ENCODE results near the gene SMIM43. TPM values are rescaled to one million over a fixed set of nuclear protein-coding genes. Genes with fewer than 3 reads are reported as not detected.

Gene SMIM43
- polyA plus RNA-seq (2013, experiment 1 of 2), result not detected
- not detected for polyA plus RNA-seq (2013, experiment 2 of 2)

GRCh38 chr4:121764702-121765367 is at the start of gene SMIM43:
Gene SMIM43 (minus strand): TSS chr4:121765164. CDS start chr4:121765105, 59 bp downstream.
- Histone ChIP-seq H3K36me3 (ENCODE audit: control insufficient read depth, insufficient read depth, low read length) (no peaks in the 10 kb centered on the region), H3K9me3 (ENCODE audit: control insufficient read depth, low read length) (no peaks in the 10 kb centered on the region), H3K4me1 (ENCODE audit: control insufficient read depth, insufficient read depth, low read length, poor library complexity, severe bottlenecking) (no peaks in the 10 kb centered on the region), H3K4me3 (ENCODE audit: extremely low read depth, insufficient read depth, low read length, poor library complexity, severe bottlenecking) (peak within 1 kb of the TSS; percentile 45), H3K27ac (ENCODE audit: low read depth, low read length, severe bottlenecking) (no peak within 1 kb of the TSS)
- WGBS, 2 experiments (ENCODE audit: insufficient coverage in 2 of 2), result 0% methylated on average over 59 to 61 of the region's 75 CpGs

GRCh38 chr4:121814756-121815155 is 49.8 kb upstream of the SMIM43 start:
- no peak overlapping the region for H3K4me3 ChIP-seq (ENCODE audit: extremely low read depth, insufficient read depth, low read length, poor library complexity, severe bottlenecking)
- no peaks in the 10 kb centered on the region for H3K9me3 ChIP-seq (ENCODE audit: control insufficient read depth, low read length)
- H3K36me3 ChIP-seq (ENCODE audit: control insufficient read depth, insufficient read depth, low read length), result peaks cover 78% of the 10 kb centered on the region
- 100% methylated on average over 1 of the region's 2 CpGs; no CpG with 5 or more reads in 1 of the 2 experiments for WGBS, 2 experiments (ENCODE audit: insufficient coverage in 2 of 2)
- no peaks in the 10 kb centered on the region for H3K4me1 ChIP-seq (ENCODE audit: control insufficient read depth, insufficient read depth, low read length, poor library complexity, severe bottlenecking)
- no peak overlapping the region for H3K27ac ChIP-seq (ENCODE audit: low read depth, low read length, severe bottlenecking)

DNA sequence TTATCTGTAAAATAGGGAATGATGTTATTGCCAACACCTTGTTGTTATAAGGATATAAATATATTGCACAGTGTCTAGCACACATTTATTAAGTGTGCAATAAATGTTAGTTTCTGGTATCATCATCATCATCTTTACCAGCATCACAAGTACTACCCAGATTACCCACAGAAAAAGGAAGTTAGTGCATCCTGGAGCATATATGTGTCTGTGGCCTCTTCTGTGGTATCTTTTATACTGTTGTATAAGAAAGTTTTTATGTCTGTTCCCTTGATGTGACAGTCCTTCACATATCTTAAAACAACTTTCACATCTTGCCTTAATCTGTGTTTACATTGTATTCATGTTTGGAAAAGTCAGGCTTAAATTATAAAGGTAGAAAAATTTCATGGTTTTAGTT is 46.2 kb upstream of the SMIM43 start:
- Histone ChIP-seq H3K9me3 (ENCODE audit: control insufficient read depth, low read length) (no peaks in the 10 kb centered on the region), H3K27ac (ENCODE audit: low read depth, low read length, severe bottlenecking) (no peak overlapping the region), H3K36me3 (ENCODE audit: control insufficient read depth, insufficient read depth, low read length) (peaks cover 84% of the 10 kb centered on the region), H3K4me1 (ENCODE audit: control insufficient read depth, insufficient read depth, low read length, poor library complexity, severe bottlenecking) (no peaks in the 10 kb centered on the region), H3K4me3 (ENCODE audit: extremely low read depth, insufficient read depth, low read length, poor library complexity, severe bottlenecking) (no peak overlapping the region)

DNA sequence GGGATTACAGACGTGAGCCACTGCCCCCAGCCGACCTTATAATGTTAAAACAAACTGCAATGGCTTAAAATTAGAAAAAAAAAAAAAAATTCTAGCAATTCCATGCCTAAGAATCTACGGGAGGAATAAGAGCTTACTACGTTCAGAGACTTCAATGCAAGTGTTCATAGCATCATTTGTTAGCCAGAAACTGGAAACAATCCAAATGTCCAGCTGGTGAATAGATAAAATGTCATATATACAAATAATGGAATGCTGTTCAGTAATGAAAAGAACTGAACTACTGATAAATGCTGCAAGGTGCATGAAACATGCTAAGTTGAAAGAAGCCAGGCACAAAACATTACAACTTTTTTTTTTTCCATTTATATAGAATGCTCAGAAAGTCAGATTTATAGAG is 41.4 kb upstream of the SMIM43 start:
- Histone ChIP-seq H3K4me1 (ENCODE audit: control insufficient read depth, insufficient read depth, low read length, poor library complexity, severe bottlenecking) (no peaks in the 10 kb centered on the region), H3K27ac (ENCODE audit: low read depth, low read length, severe bottlenecking) (no peak overlapping the region), H3K36me3 (ENCODE audit: control insufficient read depth, insufficient read depth, low read length) (peaks cover 82% of the 10 kb centered on the region), H3K4me3 (ENCODE audit: extremely low read depth, insufficient read depth, low read length, poor library complexity, severe bottlenecking) (no peak overlapping the region), H3K9me3 (ENCODE audit: control insufficient read depth, low read length) (no peaks in the 10 kb centered on the region)
- WGBS, 2 experiments (ENCODE audit: insufficient coverage in 2 of 2), result 96% methylated on average over 4 of the region's 4 CpGs; no CpG with 5 or more reads in 1 of the 2 experiments

DNA sequence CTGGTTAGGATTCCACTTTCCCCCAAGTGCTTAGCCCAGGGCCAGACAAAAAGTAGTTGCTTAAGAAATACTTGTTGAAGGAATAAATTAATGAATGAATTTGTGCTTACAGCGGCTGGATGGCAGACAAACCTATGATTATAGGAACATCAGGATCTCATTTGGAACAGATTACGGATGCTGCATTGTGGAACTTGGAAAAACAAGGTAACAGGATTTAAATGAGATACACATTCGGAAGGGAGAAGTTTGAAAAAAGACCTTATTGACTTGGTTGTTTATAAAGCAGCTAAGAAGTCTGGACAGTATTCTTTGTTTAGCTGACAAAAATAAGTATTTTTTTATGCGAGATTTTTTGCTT is 36.7 kb upstream of the SMIM43 start:
- Histone ChIP-seq H3K9me3 (ENCODE audit: control insufficient read depth, low read length) (no peaks in the 10 kb centered on the region), H3K4me1 (ENCODE audit: control insufficient read depth, insufficient read depth, low read length, poor library complexity, severe bottlenecking) (no peaks in the 10 kb centered on the region), H3K4me3 (ENCODE audit: extremely low read depth, insufficient read depth, low read length, poor library complexity, severe bottlenecking) (peak overlapping the region; percentile 71), H3K36me3 (ENCODE audit: control insufficient read depth, insufficient read depth, low read length) (peaks cover 40% of the 10 kb centered on the region), H3K27ac (ENCODE audit: low read depth, low read length, severe bottlenecking) (no peak overlapping the region)
- WGBS, 2 experiments (ENCODE audit: insufficient coverage in 2 of 2), result 8 to 15% methylated on average over 3 of the region's 4 CpGs

GRCh38 chr4:121800961-121801714 is 36.2 kb upstream of the SMIM43 start, which contains the start of gene EXOSC9:
Gene EXOSC9 (plus strand): TSS chr4:121801323. CDS start chr4:121801425, 102 bp downstream.
- 2% methylated on average over 41 to 44 of the region's 48 CpGs for WGBS, 2 experiments (ENCODE audit: insufficient coverage in 2 of 2)
- Histone ChIP-seq H3K4me1 (ENCODE audit: control insufficient read depth, insufficient read depth, low read length, poor library complexity, severe bottlenecking) (no peaks in the 10 kb centered on the region), H3K9me3 (ENCODE audit: control insufficient read depth, low read length) (no peaks in the 10 kb centered on the region), H3K4me3 (ENCODE audit: extremely low read depth, insufficient read depth, low read length, poor library complexity, severe bottlenecking) (peak within 1 kb of the TSS; percentile 71), H3K27ac (ENCODE audit: low read depth, low read length, severe bottlenecking) (peak within 1 kb of the TSS; percentile 81), H3K36me3 (ENCODE audit: control insufficient read depth, insufficient read depth, low read length) (peaks cover 35% of the 10 kb centered on the region)

DNA sequence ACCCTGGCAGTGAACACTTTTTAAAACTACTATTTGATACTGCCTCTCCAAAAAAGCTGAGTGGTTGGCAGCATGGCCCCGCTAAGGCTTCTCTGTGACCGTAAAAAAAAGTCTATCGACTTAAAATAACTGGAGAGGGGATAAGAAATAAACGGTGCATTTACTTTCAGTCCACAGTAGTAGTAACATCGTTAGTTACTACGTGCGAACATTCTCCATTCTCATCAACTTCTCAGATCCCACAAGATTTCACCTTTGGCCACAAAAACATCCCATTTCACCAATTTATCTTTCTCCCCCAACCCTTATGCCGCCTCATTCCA is 35.6 kb upstream of the SMIM43 start:
- Histone ChIP-seq H3K27ac (ENCODE audit: low read depth, low read length, severe bottlenecking) (peak overlapping the region; percentile 81), H3K36me3 (ENCODE audit: control insufficient read depth, insufficient read depth, low read length) (peaks cover 29% of the 10 kb centered on the region), H3K4me3 (ENCODE audit: extremely low read depth, insufficient read depth, low read length, poor library complexity, severe bottlenecking) (peak overlapping the region; percentile 71), H3K9me3 (ENCODE audit: control insufficient read depth, low read length) (no peaks in the 10 kb centered on the region), H3K4me1 (ENCODE audit: control insufficient read depth, insufficient read depth, low read length, poor library complexity, severe bottlenecking) (no peaks in the 10 kb centered on the region)
- WGBS, 2 experiments (ENCODE audit: insufficient coverage in 2 of 2), result 65 to 76% methylated on average over 4 to 8 of the region's 8 CpGs

GRCh38 chr4:121799867-121800501 is 35.0 kb upstream of the SMIM43 start:
- peaks cover 23% of the 10 kb centered on the region for H3K36me3 ChIP-seq (ENCODE audit: control insufficient read depth, insufficient read depth, low read length)
- H3K9me3 ChIP-seq (ENCODE audit: control insufficient read depth, low read length), result no peaks in the 10 kb centered on the region
- no peak overlapping the region for H3K4me3 ChIP-seq (ENCODE audit: extremely low read depth, insufficient read depth, low read length, poor library complexity, severe bottlenecking)
- H3K27ac ChIP-seq (ENCODE audit: low read depth, low read length, severe bottlenecking), result no peak overlapping the region
- 94 to 96% methylated on average over 2 of the region's 3 CpGs for WGBS, 2 experiments (ENCODE audit: insufficient coverage in 2 of 2)
- no peaks in the 10 kb centered on the region for H3K4me1 ChIP-seq (ENCODE audit: control insufficient read depth, insufficient read depth, low read length, poor library complexity, severe bottlenecking)

DNA sequence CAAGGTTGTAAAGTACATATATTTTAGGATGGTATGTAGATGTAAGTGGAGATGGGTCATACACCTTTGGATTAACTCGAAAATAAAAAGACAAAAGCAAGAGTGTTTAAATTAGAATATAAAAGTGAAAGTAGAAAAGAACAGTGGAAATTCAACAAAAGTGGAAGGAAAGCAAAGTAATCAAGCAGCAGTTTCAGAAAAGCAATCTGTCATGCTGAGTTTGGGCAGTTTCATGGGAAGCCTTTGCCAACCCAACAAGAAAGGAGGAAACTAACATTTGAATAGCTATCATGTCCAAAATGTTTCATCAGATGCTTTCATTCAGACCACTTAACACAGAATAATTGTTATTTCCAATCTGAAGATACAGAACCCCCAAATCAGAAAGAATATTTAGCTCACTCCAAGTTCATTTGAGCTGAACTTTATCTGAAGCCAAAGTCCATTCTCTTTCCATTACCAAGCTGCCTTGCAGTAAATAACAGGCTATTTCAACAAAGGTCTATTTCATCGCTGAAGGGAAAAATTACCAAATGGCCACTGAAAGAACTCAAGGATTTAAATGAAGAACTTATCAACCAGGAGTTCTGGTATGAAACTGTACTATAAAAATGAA is 34.4 kb upstream of the SMIM43 start:
- no peak overlapping the region for H3K27ac ChIP-seq (ENCODE audit: low read depth, low read length, severe bottlenecking)
- 95 to 100% methylated on average over 2 of the region's 2 CpGs for WGBS, 2 experiments (ENCODE audit: insufficient coverage in 2 of 2)

GRCh38 chr4:121796283-121796682 is 31.3 kb upstream of the SMIM43 start:
- Histone ChIP-seq H3K36me3 (ENCODE audit: control insufficient read depth, insufficient read depth, low read length) (no peaks in the 10 kb centered on the region), H3K4me3 (ENCODE audit: extremely low read depth, insufficient read depth, low read length, poor library complexity, severe bottlenecking) (no peak overlapping the region), H3K9me3 (ENCODE audit: control insufficient read depth, low read length) (no peaks in the 10 kb centered on the region), H3K27ac (ENCODE audit: low read depth, low read length, severe bottlenecking) (no peak overlapping the region), H3K4me1 (ENCODE audit: control insufficient read depth, insufficient read depth, low read length, poor library complexity, severe bottlenecking) (no peaks in the 10 kb centered on the region)

More for the DNA sequence above, 34.4 kb upstream of the SMIM43 start:
- Histone ChIP-seq H3K9me3 (ENCODE audit: control insufficient read depth, low read length) (no peaks in the 10 kb centered on the region), H3K4me1 (ENCODE audit: control insufficient read depth, insufficient read depth, low read length, poor library complexity, severe bottlenecking) (no peaks in the 10 kb centered on the region), H3K36me3 (ENCODE audit: control insufficient read depth, insufficient read depth, low read length) (peaks cover 17% of the 10 kb centered on the region), H3K4me3 (ENCODE audit: extremely low read depth, insufficient read depth, low read length, poor library complexity, severe bottlenecking) (no peak overlapping the region)

All from mesodermal cell (in vitro differentiated cells).